GM23248 (cell line): ENCODE results near the gene CD6. TPM values are rescaled to one million over a fixed set of nuclear protein-coding genes. Genes with fewer than 3 reads are reported as not detected.

Experiments used
- DNase-seq: peaks from one replicate; pipeline ENCODE4 v3.0.0-alpha.2; 2015
- H2AFZ ChIP-seq: fragments of 200-600 bp; sonication (generic); 2 replicates; pipeline ENCODE4 v1.6.1; 2016; ENCODE audit warnings: antibody characterized with exemption
- H3F3A ChIP-seq: fragments of 200-600 bp; sonication (generic); 2 replicates; pipeline ENCODE4 v1.6.1; 2016; ENCODE audit warnings: mild to moderate bottlenecking, antibody characterized with exemption, mixed run types; ENCODE audit not compliant: insufficient read depth
- H3K27ac ChIP-seq: fragments of 200-600 bp; sonication (generic); 2 replicates; pipeline ENCODE4 v1.5.1; 2016; ENCODE audit warnings: mild to moderate bottlenecking
- H3K27me3 ChIP-seq: fragments of 200-600 bp; sonication (generic); replicated peaks from 2 replicates; pipeline ENCODE4 v1.6.1; 2016; ENCODE audit warnings: mild to moderate bottlenecking; ENCODE audit not compliant: insufficient read depth
- H3K36me3 ChIP-seq: fragments of 200-600 bp; sonication (generic); 2 replicates; pipeline ENCODE4 v1.6.1; 2016; ENCODE audit warnings: low read depth, mild to moderate bottlenecking
- H3K4me1 ChIP-seq: fragments of 200-600 bp; sonication (generic); 2 replicates; pipeline ENCODE4 v1.6.1; 2016; ENCODE audit warnings: mild to moderate bottlenecking; ENCODE audit not compliant: insufficient read depth
- H3K4me2 ChIP-seq: fragments of 200-600 bp; sonication (generic); one replicate; pipeline ENCODE4 v1.6.1; 2016; ENCODE audit warnings: mild to moderate bottlenecking; ENCODE audit not compliant: unreplicated experiment
- H3K4me3 ChIP-seq: fragments of 200-600 bp; sonication (generic); 2 replicates; pipeline ENCODE4 v1.5.1; 2016; ENCODE audit warnings: mild to moderate bottlenecking
- H3K79me2 ChIP-seq: fragments of 200-600 bp; sonication (generic); 2 replicates; pipeline ENCODE4 v1.6.1; 2016; ENCODE audit warnings: mild to moderate bottlenecking; ENCODE audit not compliant: insufficient read depth
- H3K9ac ChIP-seq: fragments of 200-600 bp; sonication (generic); 2 replicates; pipeline ENCODE4 v1.6.1; 2016; ENCODE audit warnings: mild to moderate bottlenecking
- H3K9me2 ChIP-seq: fragments of 200-600 bp; sonication (generic); 2 replicates; pipeline ENCODE4 v1.6.1; 2016; ENCODE audit warnings: mixed run types, mild to moderate bottlenecking, moderate library complexity; ENCODE audit not compliant: insufficient read depth
- H3K9me3 ChIP-seq: fragments of 200-600 bp; sonication (generic); one replicate; pipeline ENCODE4 v1.6.1; 2017; ENCODE audit warnings: low read depth
- H4K20me1 ChIP-seq: fragments of 200-600 bp; sonication (generic); 2 replicates; pipeline ENCODE4 v1.6.0; 2016; ENCODE audit not compliant: insufficient read depth
- EZH2 ChIP-seq: fragments of 200-600 bp; sonication (generic); IDR thresholded peaks from 2 replicates; pipeline ENCODE4 v1.6.1; 2018; ENCODE audit warnings: antibody characterized with exemption, mild to moderate bottlenecking; ENCODE audit not compliant: insufficient read depth, poor library complexity, severe bottlenecking
- EZH2phosphoT487 ChIP-seq: fragments of 200-600 bp; sonication (generic); IDR thresholded peaks from 2 replicates; pipeline ENCODE4 v1.6.1; 2018; ENCODE audit warnings: antibody characterized with exemption, moderate library complexity, mild to moderate bottlenecking, low read depth; ENCODE audit not compliant: insufficient read depth
- WGBS, 2 experiments: methylation state at CpG; one replicate each; pipeline ENCODE4 v1.1.6; 2015 to 2017; ENCODE audit warnings: low lambda C conversion rate in 2 of 2, low coverage in 1 of 2; ENCODE audit errors: missing lambda C conversion rate in 2 of 2; 5-methylcytosine and 5-hydroxymethylcytosine counted together
- in situ Hi-C: fragments of 300-500 bp; cut with MboI; formaldehyde crosslinking; loops from 2 replicates; pipeline ENCODE4 v1.15.0; 2020
- polyA plus RNA-seq: library from polyadenylated mRNA; unstranded; fragments of >200 nt; fragmentation: Nextera tagmentation; extraction: Ambion mirVana; gene quantifications from 2 replicates; pipeline ENCODE4 v1.2.1, GENCODE V29; 2016
- total RNA-seq: library from RNA; depleted of rRNA; stranded (reverse); fragments of >200 nt; shearing (Covaris generic); gene quantifications from 2 replicates; pipeline ENCODE4 v1.2.3, GENCODE V29; 2014

The CD6 gene
- total and polyA plus RNA-seq, 2 experiments from 2014 or later = not detected

GRCh38 chr11:60926500-60926899, 45.0 kb upstream of the CD6 start:
- DNase-seq = no peak
- Histone ChIP-seq H3K4me3 (no peak overlapping the region), H3K79me2 (no peaks in the 10 kb centered on the region), H3K9me2 (no peaks in the 10 kb centered on the region), H2AFZ (no peak overlapping the region), H4K20me1 (no peaks in the 10 kb centered on the region), H3K9me3 (no peaks in the 10 kb centered on the region), H3K36me3 (no peaks in the 10 kb centered on the region), H3K27me3 (no peaks in the 10 kb centered on the region), H3K4me1 (peaks cover 9% of the 10 kb centered on the region; the same call in 1 of the 2 replicates), H3K27ac (no peak overlapping the region), H3K9ac (no peak overlapping the region), H3K4me2 (no peak overlapping the region), H3F3A (no peaks in the 10 kb centered on the region)
- TF ChIP-seq EZH2phosphoT487 (no peak), EZH2 (no peak)
- in situ Hi-C loops = no loop called here
- 91 to 94% methylated on average over 8 of the region's 8 CpGs for WGBS, 2 experiments

- 81 to 93% methylated on average over 5 to 8 of the region's 8 CpGs for WGBS, 2 experiments
- Histone ChIP-seq H3K27ac (no peak overlapping the region), H3K79me2 (no peaks in the 10 kb centered on the region), H3K36me3 (no peaks in the 10 kb centered on the region), H3K4me2 (no peak overlapping the region), H3K4me3 (no peak overlapping the region), H3K27me3 (no peaks in the 10 kb centered on the region), H2AFZ (no peak overlapping the region), H3K4me1 (peaks cover 9% of the 10 kb centered on the region; the same call in 1 of the 2 replicates), H3K9me2 (no peaks in the 10 kb centered on the region), H3K9me3 (no peaks in the 10 kb centered on the region), H4K20me1 (no peaks in the 10 kb centered on the region), H3K9ac (no peak overlapping the region), H3F3A (no peaks in the 10 kb centered on the region)
- in situ Hi-C loops = no loop called here
- no peak for TF ChIP-seq EZH2
- TF ChIP-seq EZH2phosphoT487 = no peak
- DNase-seq = no peak
Measured at GRCh38 chr11:60927061-60927592, 44.4 kb upstream of the CD6 start.

DNA sequence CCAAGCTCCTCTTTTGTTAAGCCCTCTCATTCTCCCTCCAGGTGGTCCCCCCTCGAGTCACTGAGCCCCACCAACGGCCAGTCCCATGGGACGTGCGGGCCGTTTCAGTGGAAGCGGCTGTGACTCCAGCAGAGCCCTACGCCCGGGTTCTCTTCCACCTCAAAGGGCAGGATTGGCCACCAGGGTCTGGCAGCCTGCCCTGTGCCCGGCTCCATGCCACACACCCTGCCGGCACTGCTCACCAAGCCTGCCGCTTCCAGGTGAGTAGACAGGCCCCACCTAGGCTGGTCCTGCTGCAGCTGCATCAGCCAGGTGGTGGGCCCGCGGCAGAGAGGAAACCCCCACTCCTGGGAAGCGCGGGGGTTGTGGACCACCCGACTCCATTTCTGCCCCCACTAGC, 43.9 kb upstream of the CD6 start:
- Histone ChIP-seq H3K27ac (no peak overlapping the region), H3F3A (no peaks in the 10 kb centered on the region), H3K9ac (no peak overlapping the region)

DNA sequence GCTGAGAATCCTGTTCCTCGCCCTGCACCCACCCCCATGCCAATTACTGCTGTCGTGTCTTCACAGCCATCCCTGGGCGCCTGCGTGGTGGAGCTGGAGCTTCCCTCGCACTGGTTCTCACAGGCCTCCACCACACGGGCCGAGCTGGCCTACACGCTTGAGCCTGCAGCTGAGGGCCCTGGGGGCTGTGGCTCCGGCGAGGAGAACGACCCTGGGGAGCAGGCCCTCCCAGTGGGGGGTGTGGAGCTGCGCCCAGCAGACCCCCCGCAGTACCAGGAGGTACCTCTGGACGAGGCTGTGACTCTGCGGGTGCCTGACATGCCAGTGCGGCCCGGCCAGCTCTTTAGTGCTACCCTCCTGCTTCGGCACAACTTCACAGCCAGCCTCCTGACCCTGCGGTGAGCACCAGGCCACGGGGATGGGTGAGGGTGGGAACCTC, 42.9 kb upstream of the CD6 start:
- Histone ChIP-seq H3K4me2 (no peak overlapping the region), H3K36me3 (no peaks in the 10 kb centered on the region), H3F3A (no peaks in the 10 kb centered on the region), H3K9me3 (no peaks in the 10 kb centered on the region), H3K9me2 (no peaks in the 10 kb centered on the region), H3K4me1 (peaks cover 9% of the 10 kb centered on the region; the same call in 1 of the 2 replicates), H2AFZ (no peak overlapping the region), H3K4me3 (no peak overlapping the region), H3K27me3 (no peaks in the 10 kb centered on the region), H4K20me1 (no peaks in the 10 kb centered on the region), H3K79me2 (no peaks in the 10 kb centered on the region), H3K9ac (no peak overlapping the region), H3K27ac (no peak overlapping the region)
- 90% methylated on average over 20 of the region's 20 CpGs for WGBS, 2 experiments
- in situ Hi-C loops = no loop called here
- no peak for TF ChIP-seq EZH2
- no peak for TF ChIP-seq EZH2phosphoT487
- DNase-seq = no peak

More for the DNA sequence above, 43.9 kb upstream of the CD6 start:
- Histone ChIP-seq H3K9me3 (no peaks in the 10 kb centered on the region), H3K4me1 (peaks cover 9% of the 10 kb centered on the region; the same call in 1 of the 2 replicates), H3K9me2 (no peaks in the 10 kb centered on the region), H3K4me3 (no peak overlapping the region), H4K20me1 (no peaks in the 10 kb centered on the region), H3K79me2 (no peaks in the 10 kb centered on the region), H3K4me2 (no peak overlapping the region), H2AFZ (no peak overlapping the region), H3K36me3 (no peaks in the 10 kb centered on the region), H3K27me3 (no peaks in the 10 kb centered on the region)
- in situ Hi-C loops = no loop called here
- no peak for TF ChIP-seq EZH2
- no peak for TF ChIP-seq EZH2phosphoT487
- 85 to 88% methylated on average over 16 of the region's 16 CpGs for WGBS, 2 experiments
- DNase-seq = no peak
